GM19043 (cell line): ENCODE data around the gene P3H1.
"Not testable (repeated sequence)": the region's sequence is repeated elsewhere in the genome, so short reads cannot be mapped to it uniquely, and the experiment has no call there.

Experiments
- ATAC-seq: cut with Tn5 transposase; IDR thresholded peaks from one replicate; pipeline ENCODE4 v1.9.1; 2021; ENCODE audit warnings: low read depth; ENCODE audit not compliant: unreplicated experiment

P3H1 gene

DNA sequence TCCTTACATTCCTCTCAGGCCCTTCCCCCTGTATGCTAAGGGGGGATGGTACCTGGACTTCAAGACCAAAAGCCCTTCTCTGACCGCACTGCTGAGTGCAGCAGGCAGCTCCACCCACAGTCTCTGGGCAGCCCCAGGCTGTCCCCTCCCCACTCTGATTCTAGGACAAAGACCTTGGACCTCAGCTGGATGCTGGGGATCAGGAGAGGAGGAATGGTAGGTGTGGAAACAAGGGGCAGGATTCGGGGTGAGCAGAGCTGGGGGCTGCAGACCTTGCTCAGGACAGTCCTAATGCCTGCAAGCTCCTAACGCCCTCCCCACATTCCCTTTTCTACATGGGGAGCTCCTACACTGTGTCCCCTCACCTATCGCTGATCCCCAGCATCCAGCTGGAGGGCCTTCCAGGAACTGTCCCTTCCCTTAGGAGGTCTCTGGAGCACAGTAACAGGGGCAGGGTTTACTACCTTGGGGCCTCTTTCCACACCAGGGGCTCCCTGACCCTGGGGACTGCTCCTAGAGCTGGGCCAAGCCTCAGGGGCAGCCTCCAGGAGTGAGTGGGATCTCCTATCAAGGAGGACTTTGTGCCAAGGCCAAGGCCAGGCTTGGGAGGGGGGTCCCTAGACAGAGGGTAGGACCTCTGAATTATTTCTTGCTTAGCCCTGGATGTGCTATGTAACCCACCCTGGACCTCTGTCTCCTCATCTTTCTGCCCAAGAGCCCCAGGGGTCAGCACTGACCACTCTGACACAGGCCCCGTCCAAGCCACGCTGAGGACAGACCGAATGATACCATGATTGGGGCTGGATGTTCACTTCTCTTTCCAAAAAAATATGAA lies 32.4 kb downstream of the P3H1 start:
- no peak for ATAC-seq

DNA sequence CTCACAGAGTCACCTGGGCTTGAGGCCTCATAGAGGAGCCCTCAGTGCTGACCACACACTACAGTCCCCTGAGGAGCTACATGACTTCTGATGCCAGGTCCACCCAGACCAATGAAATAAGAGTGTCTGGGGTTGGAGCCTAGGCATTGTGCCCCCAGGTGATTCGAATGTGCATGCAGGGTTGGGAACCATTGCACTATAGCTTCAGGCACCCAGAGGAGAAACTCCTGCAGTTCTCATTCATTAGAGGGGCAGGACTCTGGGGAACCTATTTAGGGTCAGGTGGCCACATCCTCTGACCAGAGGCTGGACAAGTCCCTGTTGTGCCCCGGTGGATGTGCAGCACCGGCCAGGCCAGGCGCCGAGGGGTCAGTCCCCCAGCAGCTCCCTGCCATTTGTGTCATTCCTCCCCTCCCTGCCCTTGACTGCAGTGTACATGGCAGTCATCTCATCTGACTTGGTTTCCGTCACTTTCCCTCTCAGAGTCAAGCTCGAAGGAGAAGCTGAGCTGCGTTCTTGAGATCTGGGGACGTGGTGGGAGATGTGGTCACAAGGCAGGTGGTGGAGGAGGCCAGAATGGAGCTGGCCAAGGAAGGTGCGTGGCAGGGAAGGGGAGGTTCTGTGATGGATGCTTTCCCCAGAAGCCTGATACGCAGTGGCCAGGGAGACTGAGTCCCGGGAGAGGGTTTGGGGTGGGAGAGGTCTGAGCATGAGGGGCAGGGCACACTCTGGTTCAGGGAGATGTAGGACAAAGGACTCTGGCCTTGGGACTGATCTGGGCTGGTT lies 33.2 kb downstream of the P3H1 start:
- no peak for ATAC-seq

DNA sequence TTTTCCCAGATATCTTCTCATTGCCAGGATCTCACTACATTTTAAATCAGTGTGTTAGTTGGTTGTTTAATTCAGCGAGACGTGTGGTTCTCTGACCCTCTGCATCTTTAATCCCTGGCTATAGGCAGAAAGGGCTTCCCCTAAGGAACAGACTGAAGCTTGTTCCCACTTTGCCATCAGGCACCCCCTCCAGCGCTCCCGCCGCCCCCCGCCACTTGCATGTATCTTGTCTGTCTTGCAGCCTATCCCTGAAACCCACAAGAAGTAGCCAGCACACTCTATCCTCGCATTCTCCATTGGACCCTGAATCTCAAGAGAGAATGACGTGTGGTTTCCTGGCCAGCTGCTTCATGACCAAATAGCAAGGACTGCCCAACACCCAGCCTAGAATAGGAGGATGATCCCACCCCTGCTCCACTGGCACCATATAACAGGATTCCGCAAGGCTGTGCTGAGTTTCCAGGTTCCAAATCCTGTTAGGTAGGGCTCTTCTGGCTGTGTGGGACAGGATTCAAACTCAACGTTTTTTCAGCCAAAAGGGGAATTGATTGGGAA lies 34.6 kb downstream of the P3H1 start:
- no peak for ATAC-seq

DNA sequence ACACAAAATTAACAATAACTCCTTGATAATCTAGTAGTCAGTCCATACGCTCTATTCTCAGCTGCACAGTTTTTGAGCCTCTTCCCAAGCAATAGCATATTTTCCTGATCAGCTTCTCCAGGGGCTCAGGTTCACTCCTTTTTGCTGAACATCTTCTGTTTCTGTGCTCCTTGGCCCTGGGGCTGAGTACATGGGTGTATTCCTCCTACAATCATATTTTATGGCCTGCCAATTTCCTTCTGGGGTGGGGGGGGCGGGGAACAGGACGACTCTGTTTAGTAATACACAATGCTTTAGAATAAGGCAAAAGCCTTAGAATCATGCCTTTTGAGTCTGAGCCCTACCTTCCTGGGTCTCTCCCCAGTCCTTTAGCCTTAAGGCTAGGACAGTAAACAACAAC lies 35.2 kb downstream of the P3H1 start:
- no peak for ATAC-seq

DNA sequence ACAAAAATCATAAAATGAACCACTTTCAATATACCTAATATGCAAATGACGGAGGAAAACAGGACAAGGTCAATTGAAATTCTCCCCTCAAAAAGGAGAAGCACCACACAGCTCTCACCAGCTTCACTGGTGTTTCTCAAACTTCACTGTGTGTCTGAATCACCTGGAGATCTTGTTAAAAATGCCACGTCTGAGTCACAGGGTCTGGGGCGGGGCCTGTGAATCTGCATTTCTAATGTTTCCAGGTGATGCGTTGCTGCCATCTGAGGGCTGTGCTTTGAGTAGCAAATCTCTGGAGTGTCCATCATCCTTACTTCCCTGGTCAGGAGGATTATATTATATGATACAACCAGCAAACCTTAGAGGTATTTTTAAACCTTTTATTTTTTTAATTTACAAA lies 35.8 kb downstream of the P3H1 start:
- ATAC-seq, result no peak

DNA sequence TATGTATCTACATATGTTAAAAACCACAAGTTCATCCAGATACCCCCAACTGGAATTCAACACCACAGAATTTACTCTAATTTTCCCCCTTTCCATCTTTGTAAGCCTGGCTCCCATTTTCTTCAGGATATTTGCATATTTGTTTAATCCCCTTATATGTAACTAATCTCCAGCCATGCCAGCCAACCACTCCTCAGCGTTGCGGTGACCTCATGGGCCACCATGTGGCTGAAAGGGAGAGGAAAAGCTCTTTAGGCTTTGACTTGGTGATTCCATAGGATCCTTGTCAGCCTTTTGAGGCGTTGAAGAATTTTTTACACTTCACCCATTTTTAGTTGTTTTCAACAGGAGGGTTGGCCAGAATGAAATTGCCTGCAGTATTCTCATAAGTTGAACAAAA lies 36.8 kb downstream of the P3H1 start:
- no peak for ATAC-seq

DNA sequence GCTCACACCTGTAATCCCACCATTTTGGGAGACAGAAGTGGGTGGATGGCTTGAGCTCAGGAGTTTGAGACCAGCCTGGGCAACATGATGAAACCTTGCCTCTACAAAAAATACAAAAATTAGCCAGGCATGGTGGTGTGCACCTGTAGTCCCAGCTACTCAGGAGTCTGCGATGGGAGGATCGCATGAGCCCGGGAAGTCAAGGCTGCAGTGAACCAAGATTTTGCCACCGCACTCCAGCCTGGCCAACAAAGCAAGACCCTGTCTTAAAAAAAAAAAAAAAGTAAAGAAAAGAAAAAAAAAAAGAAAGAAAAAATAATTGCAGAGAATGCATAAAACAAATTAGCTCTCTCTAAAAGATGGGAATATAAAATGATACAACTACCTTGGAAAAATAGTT lies 41.0 kb downstream of the P3H1 start:
- not testable (repeated sequence) for ATAC-seq

DNA sequence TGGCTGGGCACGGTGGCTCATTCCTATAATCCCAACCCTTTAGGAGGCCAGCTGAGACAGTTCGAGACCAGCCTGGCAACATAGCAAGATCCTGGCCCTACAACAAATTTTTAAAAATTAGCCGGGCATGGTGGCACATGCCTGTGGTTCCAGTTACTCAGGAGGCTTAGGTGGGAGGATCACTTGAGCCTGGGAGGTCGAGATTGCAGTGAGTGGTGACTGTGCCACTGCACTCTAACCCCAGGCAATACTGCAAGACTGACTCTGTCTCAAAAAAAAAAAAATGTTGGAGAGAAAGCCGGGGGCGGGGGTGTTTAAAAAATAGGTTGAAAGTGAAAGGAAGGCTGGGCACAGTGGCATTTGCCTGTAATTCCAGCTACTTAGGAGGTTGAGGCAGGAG lies 43.3 kb downstream of the P3H1 start:
- no peak for ATAC-seq

DNA sequence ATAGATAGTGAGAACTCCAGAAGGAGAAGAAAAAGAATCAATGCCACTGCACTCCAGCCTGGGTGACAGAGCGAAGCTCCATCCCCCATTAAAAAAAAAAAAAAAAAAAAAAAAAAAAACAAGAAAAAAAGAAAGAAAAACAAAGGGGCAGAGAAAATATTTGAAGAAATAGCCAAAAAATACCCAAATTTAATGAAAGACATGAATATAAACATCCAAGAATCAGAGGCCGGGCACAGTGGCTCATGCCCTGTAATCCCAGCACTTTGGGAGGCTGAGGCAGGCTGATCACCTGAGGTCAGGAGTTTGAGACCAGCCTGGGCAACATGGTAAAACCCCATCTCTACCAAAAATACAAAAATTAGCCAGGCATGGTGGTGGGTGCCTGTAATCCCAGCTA lies 44.4 kb downstream of the P3H1 start:
- not testable (repeated sequence) for ATAC-seq

DNA sequence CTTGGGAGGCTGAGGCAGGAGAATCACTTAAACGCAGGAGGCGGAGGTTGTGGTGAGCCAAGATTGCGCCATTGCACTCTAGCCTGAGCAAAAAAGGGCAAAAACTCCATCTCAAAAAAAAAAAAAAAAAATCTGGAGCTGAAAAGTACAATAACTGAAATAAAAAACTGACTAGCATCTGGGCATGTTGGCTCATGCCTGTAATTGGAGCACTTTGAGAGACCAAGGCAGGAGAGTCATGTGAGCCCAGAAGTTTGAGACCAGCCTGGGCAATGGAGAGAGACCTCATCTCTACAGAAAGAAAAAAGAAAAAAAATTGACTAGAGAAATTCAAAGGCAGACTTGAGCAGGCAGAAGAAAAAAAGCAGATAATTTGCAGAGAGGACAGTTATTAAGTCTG lies 44.9 kb downstream of the P3H1 start:
- no peak for ATAC-seq

DNA sequence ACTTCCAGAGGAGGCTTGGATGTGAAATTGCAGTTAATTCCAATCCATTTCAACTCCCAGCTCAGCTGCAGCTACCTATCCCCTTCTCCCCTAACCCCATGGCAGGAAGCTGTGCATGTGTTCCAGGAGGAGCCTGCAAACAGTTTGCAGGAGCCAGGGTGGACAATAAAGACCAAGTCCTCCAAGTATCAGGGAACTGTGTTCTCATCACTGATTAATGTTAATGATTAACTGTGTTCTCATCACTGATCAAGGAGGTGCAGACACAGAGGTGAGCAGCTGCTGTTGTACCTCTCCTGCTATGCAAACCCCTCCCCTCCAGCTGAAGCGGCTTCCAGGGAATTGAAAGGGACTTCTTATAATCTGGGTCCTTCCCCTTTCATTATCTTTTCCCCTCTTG lies 46.0 kb downstream of the P3H1 start:
- ATAC-seq, result no peak

DNA sequence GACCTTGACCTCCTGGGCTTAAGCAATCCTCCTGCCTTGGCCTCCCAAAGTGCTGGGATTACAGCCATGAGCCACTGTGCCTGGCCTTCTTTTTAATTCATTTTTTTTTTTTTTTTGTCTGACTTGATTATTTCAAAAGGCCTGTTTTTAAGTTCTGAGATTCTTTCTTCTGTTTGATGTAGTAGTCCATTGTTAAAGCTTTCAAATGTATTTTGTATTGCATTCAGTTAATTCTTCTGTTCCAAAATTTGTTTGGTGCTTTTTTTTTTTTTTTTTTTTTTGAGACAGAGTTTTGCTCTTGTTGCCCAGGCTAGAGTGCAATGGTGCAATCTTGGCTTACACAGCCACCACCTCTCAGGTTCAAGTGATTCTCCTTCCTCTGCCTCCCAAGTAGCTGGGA lies 52.4 kb downstream of the P3H1 start:
- not testable (repeated sequence) for ATAC-seq

DNA sequence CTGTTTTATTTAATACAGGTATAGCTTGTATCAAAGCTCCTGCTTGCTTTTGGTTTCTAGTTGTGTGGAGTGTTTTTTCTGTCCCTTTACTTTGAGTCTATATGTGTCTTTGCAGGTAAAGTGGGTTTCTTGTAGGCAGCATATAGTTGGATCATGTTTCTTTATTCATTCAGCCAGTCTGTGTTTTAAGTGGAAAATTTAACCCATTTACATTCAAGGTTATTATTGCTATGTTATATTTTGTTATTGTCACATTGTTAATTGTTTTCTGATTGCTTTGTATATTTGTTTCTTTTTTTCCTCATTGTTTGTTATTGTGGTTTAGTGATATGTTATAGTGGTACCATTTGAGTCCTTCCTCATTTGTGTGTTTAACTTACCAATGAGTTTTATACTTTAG lies 53.5 kb downstream of the P3H1 start:
- ATAC-seq, result no peak

DNA sequence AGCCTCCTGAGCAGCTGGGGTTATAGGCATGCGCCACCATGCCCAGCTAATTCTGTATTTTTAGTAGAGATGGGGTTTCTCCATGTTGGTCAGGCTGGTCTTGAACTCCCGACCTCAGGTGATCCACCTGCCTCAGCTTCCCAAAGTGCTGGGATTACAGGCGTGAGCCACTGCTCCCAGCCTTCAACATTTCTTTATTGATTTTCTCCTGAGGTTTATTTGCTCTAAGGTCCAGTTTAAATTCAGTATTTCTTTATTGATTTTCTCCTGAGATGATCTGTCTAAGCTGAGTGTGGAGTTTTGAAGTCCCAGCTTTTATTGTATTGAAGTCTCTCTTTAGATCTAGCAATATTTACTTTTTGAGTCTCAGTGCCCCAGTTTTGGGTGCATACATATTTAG lies 54.0 kb downstream of the P3H1 start:
- not testable (repeated sequence) for ATAC-seq

DNA sequence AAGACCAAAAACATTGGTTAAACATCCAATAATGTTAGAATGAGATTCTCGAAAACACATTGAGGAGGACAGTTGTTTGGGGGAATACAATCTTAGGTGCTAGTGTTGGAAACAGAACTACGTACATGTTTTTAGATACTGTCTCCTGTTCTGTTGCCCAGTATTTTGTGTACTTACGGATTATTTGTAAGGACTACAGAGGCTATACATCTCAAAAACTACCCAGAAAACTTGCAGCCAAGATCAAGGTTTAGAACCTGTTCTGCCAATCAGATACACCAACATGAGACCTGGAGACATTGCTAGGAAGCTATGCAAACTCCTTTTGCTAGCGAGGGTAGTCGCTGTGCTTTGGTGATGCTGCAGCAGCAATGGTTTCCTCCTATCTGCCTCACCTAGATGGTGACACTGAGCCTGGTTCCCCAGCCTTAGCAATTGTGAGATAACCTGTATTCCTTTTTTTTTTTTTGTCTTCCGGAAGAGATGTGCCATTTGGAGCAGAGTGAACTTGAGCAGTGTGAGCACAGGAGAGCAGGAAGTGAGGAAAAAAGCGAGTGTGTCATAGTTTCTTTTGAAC lies 62.9 kb downstream of the P3H1 start:
- no peak for ATAC-seq

DNA sequence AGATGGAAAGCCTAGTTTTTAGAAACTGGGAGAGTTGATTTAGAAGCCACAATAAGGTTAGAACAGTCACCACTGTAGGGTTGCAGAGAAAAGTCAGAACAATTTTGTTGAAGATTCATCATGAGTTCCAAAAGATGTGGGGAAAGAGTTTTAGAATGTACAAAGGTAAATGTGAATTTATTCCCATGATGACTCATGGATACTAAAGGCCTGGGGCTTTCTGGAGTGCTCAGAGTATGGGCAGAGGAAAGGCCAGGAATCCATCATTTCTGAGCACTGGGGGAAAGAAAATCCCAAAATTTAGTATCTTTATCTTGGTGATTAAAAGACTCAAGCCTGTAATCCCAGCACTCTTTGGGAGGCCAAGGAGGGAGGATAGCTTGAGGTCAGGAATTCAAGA lies 66.8 kb downstream of the P3H1 start:
- ATAC-seq, result no peak

DNA sequence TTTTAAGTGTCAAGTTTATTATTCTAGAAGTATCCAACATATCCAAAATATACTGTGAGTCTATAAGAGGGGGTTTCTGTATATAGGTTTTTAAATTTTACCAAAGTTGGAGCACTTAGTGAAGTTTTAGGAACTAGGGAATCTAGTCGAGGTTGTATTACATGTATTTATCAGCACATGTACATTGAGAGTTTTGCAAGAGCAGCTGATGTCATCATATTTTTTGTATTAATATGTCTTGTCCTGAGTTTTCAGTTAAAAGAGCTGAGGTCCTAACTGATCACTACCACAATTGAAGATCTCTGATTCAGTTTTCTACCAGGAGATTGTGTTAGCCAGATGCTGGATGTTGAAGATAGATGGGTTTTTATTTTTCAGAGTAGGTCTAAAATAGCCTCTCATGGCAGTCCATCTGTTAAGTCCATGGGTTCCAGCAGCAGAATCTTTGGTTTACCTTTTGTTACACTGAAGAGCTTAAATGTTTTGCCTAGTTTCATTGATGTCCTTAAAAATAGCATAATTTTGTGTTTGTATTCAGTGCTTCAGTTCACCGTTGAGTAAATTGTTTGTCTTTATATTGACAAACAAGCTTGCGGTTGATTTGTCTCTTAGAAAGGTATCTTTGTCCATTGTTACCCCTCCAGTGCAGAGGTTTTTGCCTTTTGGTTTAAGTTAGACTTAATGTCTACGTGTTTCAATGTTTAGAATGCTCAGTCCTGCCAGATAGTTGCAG lies 68.6 kb downstream of the P3H1 start:
- ATAC-seq, result no peak
